IPS-NIHi7 (cell line): ENCODE data around the gene WDR31.
"Not testable (repeated sequence)": the region's sequence is repeated elsewhere in the genome, so short reads cannot be mapped to it uniquely, and the experiment has no call there.

Experiments
- DNase-seq: peaks from one replicate; pipeline ENCODE4 v3.0.0; 2012; ENCODE audit warnings: mixed read lengths; ENCODE audit errors: extremely low spot score

The WDR31 gene

DNA sequence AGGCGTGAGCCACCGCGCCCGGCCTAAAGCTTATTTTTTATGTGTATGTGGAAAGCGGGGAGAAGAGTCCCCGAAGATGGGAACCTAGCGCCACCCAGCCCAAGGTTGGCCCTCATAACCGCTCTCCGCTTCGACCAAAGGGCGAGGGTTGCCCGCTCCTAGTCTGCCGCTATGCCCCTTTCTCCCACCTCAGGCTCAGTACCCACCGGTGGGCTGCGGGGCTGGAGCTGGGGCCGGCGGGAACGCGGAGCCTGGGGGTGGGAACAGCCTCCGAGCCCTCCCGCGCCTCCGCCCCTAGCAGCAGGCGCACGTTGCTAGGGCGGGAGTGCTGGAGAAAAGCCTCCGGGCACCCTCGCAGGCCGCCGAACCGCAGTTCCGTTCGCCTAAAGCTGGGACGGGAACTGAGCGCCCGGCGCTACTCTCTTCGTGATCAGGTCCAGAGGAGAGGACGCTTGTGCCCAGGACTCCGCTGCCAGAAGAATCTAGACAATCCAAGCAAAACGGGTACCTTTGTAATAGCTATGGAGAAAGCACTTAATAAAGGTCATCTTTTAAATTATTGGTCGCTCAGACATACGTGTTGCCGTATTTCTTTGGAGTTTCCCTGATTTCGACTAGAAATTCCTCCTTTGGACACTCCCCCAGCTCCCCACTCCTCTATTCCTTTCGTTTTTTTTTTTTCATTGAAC lies at the start of gene WDR31:
Gene WDR31 (minus strand): TSS at position 265 of the 689 bp plus-strand sequence. CDS start 8,253 bp downstream, outside the sequence.
- DNase-seq, result peak; percentile 94

GRCh38 chr9:113389451-113389850 lies 49.4 kb upstream of the WDR31 start:
- no peak for DNase-seq

GRCh38 chr9:113388833-113389232 lies 48.8 kb upstream of the WDR31 start:
- no peak for DNase-seq

DNA sequence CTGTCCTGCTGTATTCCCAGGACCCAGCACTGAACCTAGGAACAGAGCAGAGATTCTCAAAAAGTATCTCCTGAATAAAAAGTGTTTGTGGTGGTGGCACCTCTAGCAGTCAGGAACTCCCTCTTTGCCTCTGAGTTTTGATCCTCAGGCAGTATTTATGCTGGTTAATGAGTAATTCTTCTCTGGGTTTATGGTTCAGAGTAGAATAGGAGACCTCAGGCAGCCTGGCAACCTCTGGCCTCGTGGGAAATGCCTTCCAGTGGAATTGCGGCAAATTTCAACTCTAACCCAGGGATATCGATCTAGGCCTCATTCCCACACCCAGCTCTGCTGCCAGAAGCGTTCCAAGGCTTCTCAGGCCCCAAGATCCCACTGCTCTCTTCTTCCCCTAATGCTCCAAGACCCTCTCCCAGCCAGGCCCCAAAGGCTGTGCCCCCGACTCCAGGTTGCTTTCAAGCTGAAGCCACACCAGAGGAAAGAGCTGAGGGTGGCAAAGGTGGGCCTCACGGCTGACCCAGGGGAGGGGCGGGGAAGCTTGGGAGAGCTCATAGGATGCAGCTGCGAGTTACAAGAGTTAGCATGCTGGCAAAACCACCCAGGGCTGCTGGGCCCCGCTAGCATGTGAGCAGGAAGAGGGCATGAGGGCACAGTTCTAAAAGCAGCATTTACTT lies 47.6 kb upstream of the WDR31 start:
- no peak for DNase-seq

GRCh38 chr9:113386571-113387393 lies 46.7 kb upstream of the WDR31 start:
- DNase-seq, result no peak

DNA sequence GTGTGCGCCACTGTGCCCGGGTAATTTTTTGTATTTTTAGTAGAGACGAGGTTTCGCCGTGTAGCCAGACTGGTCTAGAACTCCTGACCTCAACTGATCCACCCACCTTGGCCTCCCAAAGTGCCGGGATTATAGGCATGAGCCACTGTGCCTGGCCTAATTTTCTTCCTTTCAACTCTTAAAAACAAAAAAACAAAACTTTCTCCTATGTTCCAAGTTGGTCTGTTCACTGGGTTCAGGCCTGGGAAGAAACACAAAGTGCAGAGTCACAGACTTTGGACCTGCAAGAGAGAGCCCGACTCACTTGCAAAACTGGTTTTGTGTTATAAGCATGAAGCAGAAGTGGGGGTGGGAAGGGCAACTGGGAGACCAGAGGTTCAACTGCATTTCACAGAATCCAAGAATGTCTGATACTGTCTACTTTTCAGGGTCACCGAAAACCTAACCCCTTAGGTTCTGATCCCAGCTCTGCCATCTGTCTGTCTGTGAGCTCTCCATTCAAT lies 41.9 kb upstream of the WDR31 start:
- no peak for DNase-seq

GRCh38 chr9:113381441-113381840 lies 41.4 kb upstream of the WDR31 start:
- DNase-seq, result not testable (repeated sequence)

DNA sequence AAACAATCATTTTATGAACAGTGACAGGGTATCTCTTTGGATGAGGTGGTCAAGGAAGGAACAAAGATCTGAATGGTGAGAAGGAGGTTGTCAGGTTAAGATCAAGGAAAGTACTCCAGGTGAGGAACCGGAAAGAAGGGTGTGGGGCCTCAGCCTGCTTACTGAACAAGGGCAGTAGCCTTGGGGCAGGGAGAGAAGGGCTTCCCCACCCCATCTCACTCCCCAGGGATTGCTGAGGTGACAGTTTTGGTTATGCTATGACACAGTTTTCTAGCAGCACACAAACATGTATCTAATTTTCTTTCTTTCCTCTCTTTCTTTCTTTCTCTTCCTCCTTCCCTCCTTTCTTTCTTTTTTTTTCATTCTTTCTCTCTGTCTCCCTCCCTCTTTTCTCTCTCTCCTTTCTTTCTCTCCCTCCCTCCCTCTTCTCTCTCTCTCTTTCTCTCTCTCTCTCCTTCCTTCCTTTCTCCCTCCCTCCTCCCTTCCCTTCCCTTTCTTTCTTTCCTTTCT lies 40.8 kb upstream of the WDR31 start:
- no peak for DNase-seq

DNA sequence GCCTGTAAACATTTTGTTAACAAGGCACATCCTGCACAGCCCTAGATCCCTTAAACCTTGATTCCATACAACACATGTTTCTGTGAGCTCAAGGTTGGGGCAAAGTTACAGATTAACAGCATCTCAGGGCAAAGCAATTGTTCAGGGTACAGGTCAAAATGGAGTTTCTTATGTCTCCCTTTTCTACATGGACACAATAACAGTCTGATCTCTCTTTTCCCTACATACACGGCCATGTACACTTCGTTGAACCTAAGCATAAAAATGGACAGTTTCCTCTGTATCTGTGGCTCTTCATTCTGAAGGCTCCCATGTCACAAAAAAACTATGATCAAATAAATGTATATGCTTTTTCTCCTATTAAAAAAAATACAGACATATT lies 39.7 kb upstream of the WDR31 start:
- DNase-seq, result not testable (repeated sequence)

DNA sequence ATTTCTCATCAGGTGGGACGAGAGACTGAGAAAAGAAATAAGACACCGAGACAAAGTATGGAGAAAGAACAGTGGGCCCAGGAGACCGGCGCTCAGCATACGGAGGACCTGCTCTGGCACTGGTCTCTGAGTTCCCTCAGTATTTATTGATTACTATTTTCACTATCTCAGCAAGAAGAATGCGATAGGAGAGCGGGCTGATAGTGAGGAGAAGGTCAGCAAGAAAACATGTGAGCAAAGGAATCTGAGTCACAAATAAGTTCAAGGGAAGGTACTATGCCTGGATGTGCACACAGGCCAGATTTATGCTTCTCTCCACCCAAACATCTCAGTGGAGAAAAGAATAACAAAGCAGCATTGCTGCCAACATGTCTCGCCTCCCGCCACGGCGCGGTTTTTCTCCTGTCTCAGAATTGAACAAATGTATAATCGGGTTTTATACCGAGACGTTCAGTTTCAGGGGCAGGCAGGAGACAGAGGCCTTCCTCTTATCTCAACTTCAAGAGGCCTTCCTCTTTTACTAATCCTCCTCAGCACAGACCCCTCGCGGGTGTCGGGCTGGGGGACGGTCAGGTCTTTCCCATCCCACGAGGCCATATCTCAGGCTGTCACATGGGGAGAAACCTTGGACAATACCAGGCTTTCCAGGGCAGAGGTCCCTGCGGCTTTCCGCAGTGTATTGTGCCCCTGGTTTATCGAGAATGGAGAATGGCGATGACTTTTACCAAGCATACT lies 39.2 kb upstream of the WDR31 start:
- not testable (repeated sequence) for DNase-seq

GRCh38 chr9:113376634-113377567 lies 36.8 kb upstream of the WDR31 start, which contains the start of gene HDHD3:
HDHD3 (minus strand) TSS chr9:113376986; CDS start chr9:113374354, 2,632 bp downstream.
- peak; percentile 96 for DNase-seq

- no peak for DNase-seq
These were observed 35.3 kb upstream of the WDR31 start for GRCh38 chr9:113375057-113376023.

GRCh38 chr9:113373676-113374392 lies 33.8 kb upstream of the WDR31 start:
- DNase-seq, result no peak

DNA sequence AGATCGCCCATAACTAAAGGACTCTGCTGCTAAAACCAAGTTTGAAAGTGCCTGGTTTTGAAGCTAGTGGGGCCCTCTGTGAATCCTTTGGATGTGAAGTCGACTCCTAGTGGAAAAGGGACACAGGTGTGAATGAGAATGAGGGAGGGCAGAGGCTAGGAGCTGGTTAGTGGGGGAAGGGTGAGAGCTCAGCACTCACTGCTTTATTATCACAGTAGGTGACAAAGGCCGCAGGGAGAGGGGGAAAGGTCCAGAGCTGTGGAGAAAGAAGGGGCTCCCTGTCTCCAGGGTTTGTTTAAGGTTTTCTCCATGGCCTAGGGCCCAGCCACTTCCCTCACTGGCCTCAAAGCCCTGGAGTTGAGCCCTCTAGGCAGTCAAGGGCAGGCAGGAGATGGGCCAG lies 33.2 kb upstream of the WDR31 start:
- DNase-seq, result no peak

DNA sequence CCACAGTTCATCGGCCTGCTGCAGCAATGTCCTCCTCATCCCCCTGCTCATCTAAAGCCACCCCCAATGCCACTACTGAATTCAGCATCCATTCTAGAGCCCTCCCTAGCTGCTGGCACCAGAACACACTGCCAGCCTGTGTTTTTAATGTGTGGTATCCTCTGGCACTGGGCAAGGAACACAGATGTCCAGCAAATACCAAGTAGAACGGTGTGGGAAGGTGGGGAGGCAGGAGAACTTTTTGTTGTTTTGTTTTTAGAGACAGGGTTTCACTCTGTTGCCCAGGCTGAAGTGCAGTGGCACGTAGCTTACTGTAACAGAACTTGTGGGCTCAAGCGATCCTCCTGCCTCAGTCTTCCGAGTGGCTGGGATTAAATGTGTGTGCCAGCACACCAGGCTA lies 32.0 kb upstream of the WDR31 start:
- DNase-seq, result no peak

DNA sequence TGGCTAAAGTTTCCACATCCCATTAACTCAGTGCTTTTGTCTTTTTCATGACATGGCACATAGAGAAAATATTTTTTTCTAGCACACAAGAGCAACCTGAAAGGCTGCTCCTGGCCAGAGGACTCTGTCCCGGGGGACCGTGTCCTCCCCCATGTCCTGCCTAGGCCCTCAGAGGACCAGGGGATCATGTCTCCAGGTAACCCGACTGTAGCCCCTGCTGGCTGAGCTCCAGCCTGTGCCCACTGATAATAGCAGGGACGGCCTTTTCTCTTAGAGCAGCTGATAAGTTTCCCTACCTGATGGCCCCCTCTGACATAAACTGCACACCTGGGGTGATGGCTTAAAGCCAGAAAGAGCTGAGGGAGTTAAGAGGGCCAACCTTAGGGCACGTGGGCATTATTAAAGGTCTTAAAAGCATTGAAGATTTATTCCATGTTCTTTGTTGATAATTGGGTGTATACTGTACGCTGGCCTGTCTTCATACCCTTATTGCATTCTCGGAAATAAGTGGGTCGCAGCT lies 30.8 kb upstream of the WDR31 start:
- DNase-seq, result no peak

DNA sequence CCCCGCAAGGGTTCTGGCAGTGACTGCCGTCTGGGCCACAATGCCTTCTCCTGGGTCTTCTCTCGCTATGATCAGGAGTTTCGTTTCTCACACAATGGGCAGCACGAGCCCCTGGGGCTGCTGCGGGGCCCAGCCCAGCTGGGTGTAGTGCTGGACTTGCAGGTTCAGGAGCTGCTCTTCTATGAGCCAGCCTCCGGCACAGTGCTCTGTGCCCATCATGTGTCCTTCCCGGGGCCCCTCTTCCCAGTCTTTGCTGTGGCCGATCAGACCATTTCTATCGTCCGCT lies 29.7 kb upstream of the WDR31 start:
- no peak for DNase-seq
